ENCODE results near the gene TTL. TPM values are rescaled to one million over a fixed set of nuclear protein-coding genes. Genes with fewer than 3 reads are reported as not detected.
A peak's percentile ranks its signal among the peaks of the same experiment; 100 is the strongest.
"Not testable (repeated sequence)": the region's sequence is repeated elsewhere in the genome, so short reads cannot be mapped to it uniquely, and the experiment has no call there.

The TTL gene
- total RNA-seq (ENCODE audit: unreplicated experiment), result 126 TPM
- long read RNA-seq, partial matches to known transcripts, result 0 of 4 reads
- long read RNA-seq, other reads (novel, unspliced or antisense), result 4 of 4 reads

GRCh38 chr2:112481528-112482233, at the start of gene TTL:
Gene TTL (plus strand): TSS chr2:112482156. CDS start chr2:112482345, 189 bp downstream.
- Mint-ChIP-seq H3K27ac (ENCODE audit: unreplicated experiment) (peak within 1 kb of the TSS; percentile 97), H3K4me1 (ENCODE audit: low read depth, unreplicated experiment) (peaks cover 23% of the 10 kb centered on the region), H3K27me3 (ENCODE audit: unreplicated experiment) (peaks cover 12% of the 10 kb centered on the region), H3K36me3 (ENCODE audit: unreplicated experiment) (no peaks in the 10 kb centered on the region), H3K4me3 (ENCODE audit: unreplicated experiment) (peak within 1 kb of the TSS; percentile 97), H3K9me3 (ENCODE audit: unreplicated experiment) (peaks cover 14% of the 10 kb centered on the region)
- peak; percentile 75 for DNase-seq
- TF ChIP-seq CTCF (IDR thresholded peaks at IDR 0.05; ENCODE audit: partially characterized antibody, unreplicated experiment), result no peak

DNA sequence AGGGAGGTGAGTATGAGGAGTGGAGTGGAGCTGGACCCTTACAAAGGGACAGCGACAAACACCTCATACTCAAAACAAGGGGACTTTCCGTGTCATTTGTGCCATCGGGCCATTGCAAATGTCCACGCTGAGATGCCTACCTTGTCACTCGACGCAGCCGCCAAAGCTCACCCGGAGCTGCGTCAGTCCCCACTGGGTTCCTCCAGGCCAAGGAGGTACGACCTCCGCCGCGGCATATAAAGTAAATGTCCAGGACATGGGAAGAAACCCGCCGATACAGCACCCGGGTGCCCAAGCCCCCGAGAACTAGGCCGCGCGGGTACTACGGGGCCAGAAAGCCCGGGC, 49.6 kb upstream of the TTL start:
- DNase-seq; H3K9me3 Mint-ChIP-seq (ENCODE audit: unreplicated experiment); H3K36me3 Mint-ChIP-seq (ENCODE audit: unreplicated experiment); H3K27me3 Mint-ChIP-seq (ENCODE audit: unreplicated experiment): not testable (repeated sequence)
- Mint-ChIP-seq H3K4me3 (ENCODE audit: unreplicated experiment) (peak overlapping the region; percentile 86), H3K4me1 (ENCODE audit: low read depth, unreplicated experiment) (peaks cover 15% of the 10 kb centered on the region), H3K27ac (ENCODE audit: unreplicated experiment) (peak overlapping the region; percentile 33)

- peak; percentile 45 for DNase-seq
- TF ChIP-seq CTCF (IDR thresholded peaks at IDR 0.05; ENCODE audit: partially characterized antibody, unreplicated experiment), result peak; percentile 50
- H3K27me3 Mint-ChIP-seq (ENCODE audit: unreplicated experiment); H3K9me3 Mint-ChIP-seq (ENCODE audit: unreplicated experiment); H3K36me3 Mint-ChIP-seq (ENCODE audit: unreplicated experiment); H3K27ac Mint-ChIP-seq (ENCODE audit: unreplicated experiment): not testable (repeated sequence)
- Mint-ChIP-seq H3K4me3 (ENCODE audit: unreplicated experiment) (peak overlapping the region; percentile 86), H3K4me1 (ENCODE audit: low read depth, unreplicated experiment) (peaks cover 15% of the 10 kb centered on the region)
Measured at GRCh38 chr2:112432735-112433479, 49.0 kb upstream of the TTL start.

DNA sequence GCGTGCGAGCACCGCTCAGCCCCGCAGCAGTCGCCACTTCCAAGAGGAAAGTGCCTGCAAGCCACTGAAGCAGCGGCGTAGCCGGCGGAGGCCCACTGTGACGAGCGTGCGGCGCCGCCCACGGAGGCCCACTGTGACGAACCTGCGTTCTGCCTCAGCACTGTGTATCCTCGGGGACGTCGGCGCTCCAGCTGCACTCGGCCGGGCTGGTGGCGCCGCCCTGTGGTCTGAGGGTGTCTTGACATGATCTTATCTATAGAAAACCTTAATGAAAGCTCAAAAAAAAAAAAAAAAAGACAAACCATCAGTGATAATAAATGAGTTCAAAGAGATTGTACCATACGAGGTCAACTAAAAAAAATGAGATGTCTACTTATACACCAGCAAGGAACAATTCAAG, 48.5 kb upstream of the TTL start, which contains the start of gene RGPD8:
Gene RGPD8 (minus strand): TSS at position 166 of the 400 bp plus-strand sequence. CDS start 192 bp downstream, outside the sequence.
- TF ChIP-seq CTCF (IDR thresholded peaks at IDR 0.05; ENCODE audit: partially characterized antibody, unreplicated experiment), result peak; percentile 70
- Mint-ChIP-seq H3K4me3 (ENCODE audit: unreplicated experiment) (peak within 1 kb of the TSS; percentile 87), H3K27ac (ENCODE audit: unreplicated experiment) (peak within 1 kb of the TSS; percentile 95), H3K4me1 (ENCODE audit: low read depth, unreplicated experiment) (peaks cover 15% of the 10 kb centered on the region)
- not testable (repeated sequence) for H3K36me3 Mint-ChIP-seq (ENCODE audit: unreplicated experiment); H3K27me3 Mint-ChIP-seq (ENCODE audit: unreplicated experiment); H3K9me3 Mint-ChIP-seq (ENCODE audit: unreplicated experiment)
- peak; percentile 85 for DNase-seq

GRCh38 chr2:112433932-112434730, 47.8 kb upstream of the TTL start:
- DNase-seq, result peak; percentile 60
- peaks cover 15% of the 10 kb centered on the region for H3K4me1 Mint-ChIP-seq (ENCODE audit: low read depth, unreplicated experiment)
- H3K27me3 Mint-ChIP-seq (ENCODE audit: unreplicated experiment), result peaks cover 8% of the 10 kb centered on the region
- peak overlapping the region; percentile 73 for H3K4me3 Mint-ChIP-seq (ENCODE audit: unreplicated experiment)
- TF ChIP-seq CTCF (IDR thresholded peaks at IDR 0.05; ENCODE audit: partially characterized antibody, unreplicated experiment), result no peak
- no peaks in the 10 kb centered on the region for H3K36me3 Mint-ChIP-seq (ENCODE audit: unreplicated experiment)
- peaks cover 6% of the 10 kb centered on the region for H3K9me3 Mint-ChIP-seq (ENCODE audit: unreplicated experiment)
- H3K27ac Mint-ChIP-seq (ENCODE audit: unreplicated experiment), result peak overlapping the region; percentile 94

DNA sequence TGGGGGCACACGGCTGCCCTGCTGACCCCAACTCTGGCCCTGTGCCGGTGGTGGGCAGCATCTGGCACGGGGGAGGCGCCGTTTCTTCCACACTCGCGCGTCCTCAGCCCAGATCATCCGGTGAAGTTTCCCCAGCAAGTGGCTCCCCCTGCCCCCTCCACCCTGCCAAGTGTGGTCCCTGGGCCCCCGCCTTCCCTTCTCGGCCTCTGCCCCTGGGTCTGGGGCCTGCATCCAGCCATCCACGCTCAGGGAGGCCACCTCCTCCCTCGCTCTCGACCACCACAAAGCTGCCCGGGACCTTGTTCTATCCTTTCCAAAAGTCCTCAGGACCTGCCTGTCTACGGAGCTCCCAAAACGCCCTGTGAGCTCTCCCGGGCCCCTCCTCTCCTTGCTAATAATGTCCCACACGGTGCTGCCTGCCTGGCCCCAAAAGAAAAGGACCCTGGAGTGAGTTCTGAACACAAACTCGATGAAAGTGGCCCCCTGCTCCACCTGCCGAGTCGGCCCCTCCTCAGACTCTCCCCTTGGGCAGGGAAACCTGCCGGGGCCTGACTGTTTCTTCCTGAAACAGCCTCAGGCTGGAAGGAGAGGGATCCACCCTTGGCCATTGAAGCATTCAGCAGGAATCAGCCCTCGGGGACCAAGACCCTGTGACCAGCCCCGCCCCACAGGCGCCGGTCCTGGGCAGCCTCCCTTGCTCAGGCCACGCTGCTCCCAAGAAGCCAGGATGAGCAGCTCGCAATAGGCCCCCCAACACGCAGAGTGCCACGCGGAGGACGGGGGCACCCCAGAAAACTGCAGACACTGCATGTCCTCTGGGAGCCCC, 46.9 kb upstream of the TTL start:
- H3K27me3 Mint-ChIP-seq (ENCODE audit: unreplicated experiment); H3K36me3 Mint-ChIP-seq (ENCODE audit: unreplicated experiment); H3K4me3 Mint-ChIP-seq (ENCODE audit: unreplicated experiment); H3K9me3 Mint-ChIP-seq (ENCODE audit: unreplicated experiment): not testable (repeated sequence)
- DNase-seq, result peak; percentile 56
- Mint-ChIP-seq H3K27ac (ENCODE audit: unreplicated experiment) (peak overlapping the region; percentile 78), H3K4me1 (ENCODE audit: low read depth, unreplicated experiment) (peaks cover 12% of the 10 kb centered on the region)
